Body of pancreas (tissue), 4 donors: ENCODE data around the gene CHAC2.

Source experiments
- CTCF ChIP-seq, 7 experiments: fragments of 450-650 bp in 4 of 7; fragments of 200-600 bp in 3 of 7; sonication (generic) in 3 of 7; IDR thresholded peaks; one replicate each; pipeline ENCODE4 v1.5.1; 2016 to 2019; ENCODE audit warnings: antibody characterized with exemption in 7 of 7
- POLR2A ChIP-seq, 3 donors: fragments of 450-650 bp; IDR thresholded peaks; one replicate each; pipeline ENCODE4 v1.6.1; 2016; ENCODE audit warnings: antibody characterized with exemption in 3 of 3, mild to moderate bottlenecking in 2 of 3

- TF ChIP-seq CTCF (IDR thresholded peaks at IDR 0.05) = no peak
- peak; percentile 56 to 85 (median 79) for TF ChIP-seq POLR2A (IDR thresholded peaks at IDR 0.05)
Observed at GRCh38 chr2:53786705-53787613, 19.4 kb downstream of the CHAC2 start, which contains the start of the genes ASB3 and ERLEC1.
